GM12878 (cell line): ENCODE results near the gene ATG14. TPM values are rescaled to one million over a fixed set of nuclear protein-coding genes. Genes with fewer than 3 reads are reported as not detected.

Experiments used
- ATAC-seq: fragments of 200-7000 bp; cut with Tn5 transposase; 3 replicates; pipeline ENCODE4 v1.9.1; 2020; ENCODE audit warnings: mild to moderate bottlenecking, moderate library complexity
- BruUV-seq: library from RNA; stranded (reverse); fragments of 400-500 nt; replicated peaks from 2 replicates; lab custom pipeline; 2021; lab: Mats Ljungman, UMichigan
- CTCF ChIA-PET: fragments of 300-600 bp; sonication (Branson Sonifier 250); formaldehyde crosslinking; extraction: SDS; loops from one replicate; lab custom pipeline; 2021; ENCODE audit warnings: inconsistent platforms; lab: Yijun Ruan, JAX
- POLR2A ChIA-PET: fragments of 350-600 bp; formaldehyde crosslinking; extraction: SDS; loops from one replicate; lab custom pipeline; 2021; ENCODE audit warnings: inconsistent platforms; lab: Charles Lee
- RAD21 ChIA-PET: fragments of 300-600 bp; sonication (Branson Sonifier 250); formaldehyde crosslinking; loops from one replicate; lab custom pipeline; 2023; ENCODE audit warnings: antibody characterized with exemption; ENCODE audit not compliant: unreplicated experiment; lab: Charles Lee
- SMC1A ChIA-PET: fragments of 300-600 bp; sonication (Branson Sonifier 250); formaldehyde crosslinking; loops from one replicate; lab custom pipeline; 2023; ENCODE audit not compliant: unreplicated experiment, uncharacterized antibody; lab: Charles Lee
- DNase-seq: peaks from one replicate; pipeline ENCODE4 v3.0.0-alpha.2; 2011; ENCODE audit warnings: low read depth, low spot score
- FAIRE-seq: peaks from 3 replicates; lab custom pipeline; 2011; peaks lifted over from hg19 to GRCh38; lab: Jason Lieb, UNC
- H2AFZ ChIP-seq: 2 replicates; pipeline ENCODE4 v1.6.0; 2011; ENCODE audit warnings: low read depth, low read length, control low read depth; ENCODE audit not compliant: control insufficient read depth
- H3K27ac ChIP-seq: 2 replicates; pipeline ENCODE4 v1.5.1; 2011; ENCODE audit warnings: control low read depth; ENCODE audit not compliant: control insufficient read depth, insufficient read depth
- H3K27me3 ChIP-seq, 2 experiments: replicated peaks in 1 of 2; 2 replicates each; pipeline versions ENCODE4 v1.6.0 to v1.6.1; 2011; ENCODE audit warnings: low read length in 1 of 2; ENCODE audit not compliant: control insufficient read depth in 2 of 2, insufficient read depth in 2 of 2
- H3K36me3 ChIP-seq, 2 experiments: 2 replicates each; pipeline ENCODE4 v1.5.1; 2011; ENCODE audit warnings: low read length in 1 of 2; ENCODE audit not compliant: control insufficient read depth in 2 of 2, insufficient read depth in 2 of 2
- H3K4me1 ChIP-seq: 2 replicates; pipeline ENCODE4 v1.6.1; 2011; ENCODE audit warnings: mild to moderate bottlenecking, low read length, moderate library complexity, mixed read lengths; ENCODE audit not compliant: control insufficient read depth, insufficient read depth
- H3K4me2 ChIP-seq: 2 replicates; pipeline ENCODE4 v1.6.0; 2011; ENCODE audit warnings: control low read depth; ENCODE audit not compliant: control insufficient read depth, insufficient read depth
- H3K4me3 ChIP-seq: fragments of 200-600 bp; sonication (generic); 2 replicates; pipeline ENCODE4 v1.5.1; 2016
- H3K79me2 ChIP-seq: 2 replicates; pipeline ENCODE4 v1.6.0; 2011; ENCODE audit warnings: low read length; ENCODE audit not compliant: control insufficient read depth, insufficient read depth
- H3K9ac ChIP-seq: 2 replicates; pipeline ENCODE4 v1.8.0; 2011; ENCODE audit warnings: low read length, control low read depth, mixed read lengths; ENCODE audit not compliant: control insufficient read depth, insufficient read depth
- H3K9me3 ChIP-seq: replicated peaks from 3 replicates; pipeline ENCODE4 v1.5.1; 2011; ENCODE audit warnings: mild to moderate bottlenecking, low read length; ENCODE audit not compliant: control insufficient read depth, insufficient read depth
- H4K20me1 ChIP-seq: 2 replicates; pipeline ENCODE4 v1.6.0; 2011; ENCODE audit not compliant: control insufficient read depth, insufficient read depth
- CEBPZ ChIP-seq: fragments of 150-350 bp; IDR thresholded peaks from 2 replicates; pipeline ENCODE4 v1.6.1; 2016; ENCODE audit warnings: low read depth, low read length
- ETV6 ChIP-seq, 2 experiments: fragments of 450-650 bp in 1 of 2; IDR thresholded peaks in 1 of 2; conservative IDR thresholded peaks in 1 of 2; 2 replicates each; pipeline ENCODE4 v1.6.1; 2014; ENCODE audit warnings: antibody characterized with exemption in 1 of 2, borderline replicate concordance in 1 of 2, low read depth in 1 of 2, mild to moderate bottlenecking in 1 of 2, moderate library complexity in 1 of 2
- EZH2 ChIP-seq: IDR thresholded peaks from 2 replicates; pipeline ENCODE4 v1.6.1; 2012; ENCODE audit warnings: low read depth, mild to moderate bottlenecking, control low read depth, inconsistent platforms, low read length, borderline replicate concordance; ENCODE audit not compliant: control insufficient read depth
- IRF3 ChIP-seq: fragments of 450-650 bp; IDR thresholded peaks from 2 replicates; pipeline ENCODE4 v1.6.1; 2014; ENCODE audit warnings: mild to moderate bottlenecking
- KAT2A ChIP-seq: conservative IDR thresholded peaks from 2 replicates; pipeline ENCODE4 v1.6.1; 2011; ENCODE audit warnings: low read depth, low read length; ENCODE audit not compliant: control insufficient read depth
- KDM1A ChIP-seq: fragments of 200-600 bp; sonication (generic); IDR thresholded peaks from 2 replicates; pipeline ENCODE4 v1.6.1; 2016; ENCODE audit warnings: borderline replicate concordance
- MTA3 ChIP-seq: IDR thresholded peaks from 2 replicates; pipeline ENCODE4 v1.6.1; 2012; ENCODE audit warnings: low read length, inconsistent platforms, borderline replicate concordance
- POU2F2 ChIP-seq: IDR thresholded peaks from 3 replicates; pipeline ENCODE4 v1.6.1; 2011; ENCODE audit warnings: low read depth, mild to moderate bottlenecking, low read length, borderline replicate concordance
- WRNIP1 ChIP-seq: IDR thresholded peaks from 2 replicates; pipeline ENCODE4 v1.6.1; 2011; ENCODE audit warnings: low read depth, low read length, improper control_type of control experiment, borderline replicate concordance
- ZNF207 ChIP-seq: fragments of 450-650 bp; IDR thresholded peaks from 2 replicates; pipeline ENCODE4 v1.6.1; 2014; ENCODE audit warnings: antibody characterized with exemption, mild to moderate bottlenecking, borderline replicate concordance
- ZNF274 ChIP-seq: IDR thresholded peaks from one replicate; pipeline ENCODE4 v1.8.0; 2011; ENCODE audit not compliant: insufficient read length, insufficient read depth
- ZNF687 ChIP-seq: fragments of 450-650 bp; IDR thresholded peaks from 2 replicates; pipeline ENCODE4 v1.6.1; 2017; ENCODE audit warnings: mild to moderate bottlenecking, moderate library complexity
- WGBS: methylation state at CpG from one replicate; pipeline ENCODE4 v1.1.6; 2016; ENCODE audit warnings: low lambda C conversion rate; ENCODE audit not compliant: insufficient replicate concordance, insufficient coverage; ENCODE audit errors: missing lambda C conversion rate; 5-methylcytosine and 5-hydroxymethylcytosine counted together
- in situ Hi-C: fragments of 300-500 bp; cut with MboI; formaldehyde crosslinking; loops from 9 replicates; pipeline ENCODE4 v1.14.3; 2018; ENCODE audit warnings: mixed read lengths
- intact Hi-C: fragments of 100-400 bp; cut with micrococcal nuclease; formaldehyde crosslinking; loops from one replicate; pipeline ENCODE4 v1.14.2; 2022; ENCODE audit not compliant: unreplicated experiment
- polyA plus RNA-seq, 11 experiments: library from polyadenylated mRNA; depleted of rRNA in 4 of 11; unstranded in 6 of 11; stranded (reverse) in 5 of 11; fragments of >200 nt; fragmentation: Nextera tagmentation in 4 of 11; fragmentation: Illumina TruSeq in 1 of 11; extraction: Ambion mirVana in 4 of 11; extraction: Trizol in 1 of 11; gene quantifications; 1 replicate in 1 of 11; 2 replicates in 10 of 11; pipeline versions ENCODE4 v1.2.1 to v1.2.3, GENCODE V29; 2011 to 2016; ENCODE audit warnings: inconsistent platforms in 2 of 11, missing spikeins in 2 of 11, low read depth in 1 of 11
- total RNA-seq, 4 experiments: library from RNA; depleted of rRNA in 3 of 4; stranded (reverse); fragments of >200 nt in 3 of 4; fragmentation: Illumina TruSeq in 1 of 4; extraction: Trizol in 1 of 4; gene quantifications; 2 replicates each; pipeline versions ENCODE4 v1.2.1 to v1.2.3, GENCODE V29; 2013 to 2021

The ATG14 gene
- total and polyA plus RNA-seq, 10 of the 15 experiments (the other 5 are each of a cell fraction or from before 2014, with no cell fraction given) = 1.1 to 6.4 (median 5.0) TPM

DNA sequence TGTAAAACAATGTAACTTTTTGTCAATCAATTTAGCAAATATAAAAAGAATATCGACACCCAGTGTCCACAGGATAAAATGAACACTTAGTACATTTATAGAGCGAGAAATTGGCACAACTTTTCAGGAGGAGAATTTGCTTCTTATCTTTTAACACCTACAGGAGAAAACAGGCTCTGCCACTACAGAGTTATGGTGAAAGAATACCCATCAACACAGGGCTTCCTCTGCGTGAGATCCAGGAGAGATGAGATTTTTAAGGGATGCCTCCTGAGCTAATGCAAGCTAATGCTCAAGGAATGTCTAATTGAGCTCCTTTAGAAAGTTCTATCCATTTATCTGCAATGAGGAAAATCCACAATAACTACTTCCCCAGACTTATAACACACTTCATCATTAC is 21.0 kb upstream of the ATG14 start:
- no peak overlapping the region for H3K4me3 ChIP-seq
- ATAC-seq (no peak), DNase-seq (no peak), FAIRE-seq (no peak)
- no peaks in the 10 kb centered on the region for H3K27me3 ChIP-seq
- in situ Hi-C loops (no loop called here), intact Hi-C loops (no loop called here)
- ChIA-PET RAD21 (interaction anchor here (1.5 kb wide), 1 partner anchor 1042 kb away, joined by 4 read pairs; no protein-coding TSS in a partner anchor), SMC1A (interaction anchor here (0.9 to 1.5 kb wide), 4 partner anchors 11 to 219 kb away, joined by 3 to 5 read pairs (median 4); no protein-coding TSS in a partner anchor), POLR2A (interaction anchor here (0.5 to 0.6 kb wide), 3 partner anchors 78 to 1820 kb away, joined by 3 to 7 read pairs (median 5); no protein-coding TSS in a partner anchor), CTCF (interaction anchor here (0.6 to 3.9 kb wide), 13 partner anchors 8 to 1042 kb away, joined by 3 to 31 read pairs (median 4); partner anchors contain the start of gene TBPL2)
- H3K79me2 ChIP-seq = no peaks in the 10 kb centered on the region
- H3K4me1 ChIP-seq = peaks cover 3% of the 10 kb centered on the region; the same call in 1 of the 2 replicates
- no peaks in the 10 kb centered on the region for H4K20me1 ChIP-seq
- no peaks in the 10 kb centered on the region for H3K36me3 ChIP-seq
- H3K9ac ChIP-seq = no peak overlapping the region
- no peak overlapping the region for H2AFZ ChIP-seq
- WGBS = 63% methylated on average over 3 of the region's 3 CpGs
- no peak overlapping the region for H3K27ac ChIP-seq
- H3K4me2 ChIP-seq = no peak overlapping the region
- no TSS peak for BruUV-seq
- no peaks in the 10 kb centered on the region for H3K9me3 ChIP-seq
- TF ChIP-seq KDM1A (no peak), KAT2A (no peak), ZNF207 (no peak), EZH2 (no peak), IRF3 (no peak), POU2F2 (no peak), ETV6 (conservative IDR thresholded peaks at IDR 0.05 in 1 of 2, IDR thresholded peaks at IDR 0.05 in 1 of 2; ENCODE audit: borderline replicate concordance in 1 of 2, low read depth in 1 of 2) (no peak), ZNF687 (no peak), MTA3 (no peak), ZNF274 (no peak), WRNIP1 (no peak), CEBPZ (no peak)
